Liver (tissue), 9 donors: Measurements from ENCODE around the gene XNDC1N. TPM values are rescaled to one million over a fixed set of nuclear protein-coding genes. Genes with fewer than 3 reads are reported as not detected.

Experiments used
- DNase-seq: peaks from one replicate; pipeline ENCODE4 v3.0.0-alpha.2; 2017; ENCODE audit warnings: low spot score
- H3K27ac ChIP-seq, 2 donors: one replicate each; pipeline ENCODE4 v1.7.0; 2013; ENCODE audit warnings: inconsistent platforms in 2 of 2, low read length in 2 of 2, control low read depth in 1 of 2, low read depth in 1 of 2, mild to moderate bottlenecking in 1 of 2
- H3K27me3 ChIP-seq, 4 donors: one replicate each; pipeline versions ENCODE4 v1.6.1 to v1.7.0; 2013; ENCODE audit warnings: low read length in 3 of 4, inconsistent platforms in 1 of 4, mild to moderate bottlenecking in 1 of 4, moderate library complexity in 1 of 4; ENCODE audit not compliant: control insufficient read depth in 4 of 4, insufficient read depth in 4 of 4
- H3K36me3 ChIP-seq, 4 donors: one replicate each; pipeline versions ENCODE4 v1.6.1 to v1.7.0; 2013; ENCODE audit warnings: low read length in 3 of 4, mild to moderate bottlenecking in 3 of 4, low read depth in 1 of 4, moderate library complexity in 1 of 4; ENCODE audit not compliant: control insufficient read depth in 4 of 4, insufficient read depth in 3 of 4
- H3K4me1 ChIP-seq, 4 donors: one replicate each; pipeline versions ENCODE4 v1.6.1 to v1.7.0; 2013; ENCODE audit warnings: low read length in 3 of 4, mild to moderate bottlenecking in 3 of 4, moderate library complexity in 1 of 4; ENCODE audit not compliant: control insufficient read depth in 4 of 4, insufficient read depth in 4 of 4
- H3K4me3 ChIP-seq, 3 donors: one replicate each; pipeline versions ENCODE4 v1.6.1 to v1.7.0; 2013; ENCODE audit warnings: low read length in 3 of 3, control low read depth in 1 of 3, low read depth in 1 of 3, mild to moderate bottlenecking in 1 of 3
- H3K9ac ChIP-seq, 2 donors: one replicate each; pipeline ENCODE4 v1.7.0; 2013; ENCODE audit warnings: low read length in 2 of 2, mild to moderate bottlenecking in 2 of 2, moderate library complexity in 2 of 2, control low read depth in 1 of 2, low read depth in 1 of 2
- H3K9me3 ChIP-seq, 4 donors: one replicate each; pipeline versions ENCODE4 v1.6.1 to v1.7.0; 2013; ENCODE audit warnings: low read length in 3 of 4; ENCODE audit not compliant: control insufficient read depth in 4 of 4
- ATF3 ChIP-seq: IDR thresholded peaks from 2 replicates; pipeline ENCODE4 v1.6.1; 2016; ENCODE audit warnings: antibody characterized with exemption
- CTCF ChIP-seq: fragments of 150-350 bp; IDR thresholded peaks from 2 replicates; pipeline ENCODE4 v1.5.1; 2017; ENCODE audit warnings: improper control_type of control experiment, low read depth, low read length; ENCODE audit not compliant: missing input control
- EGR1 ChIP-seq, 2 donors: IDR thresholded peaks; 2 replicates each; pipeline ENCODE4 v1.6.1; 2016 to 2018; ENCODE audit warnings: antibody characterized with exemption in 2 of 2, low read depth in 2 of 2
- FOXA1 ChIP-seq: IDR thresholded peaks from 2 replicates; pipeline ENCODE4 v1.6.1; 2016; ENCODE audit warnings: antibody characterized with exemption
- FOXA2 ChIP-seq: IDR thresholded peaks from 2 replicates; pipeline ENCODE4 v1.6.1; 2016; ENCODE audit warnings: antibody characterized with exemption
- GABPA ChIP-seq, 2 donors: IDR thresholded peaks in 1 of 2; conservative IDR thresholded peaks in 1 of 2; 2 replicates each; pipeline ENCODE4 v1.6.1; 2016; ENCODE audit warnings: antibody characterized with exemption in 2 of 2, mild to moderate bottlenecking in 1 of 2, moderate library complexity in 1 of 2
- HNF4A ChIP-seq, 2 donors: conservative IDR thresholded peaks; 2 replicates each; pipeline ENCODE4 v1.6.1; 2016; ENCODE audit warnings: antibody characterized with exemption in 2 of 2, mild to moderate bottlenecking in 2 of 2
- HNF4G ChIP-seq: IDR thresholded peaks from 2 replicates; pipeline ENCODE4 v1.6.1; 2016; ENCODE audit warnings: antibody characterized with exemption
- JUND ChIP-seq, 2 donors: IDR thresholded peaks; 2 replicates each; pipeline ENCODE4 v1.6.1; 2016; ENCODE audit warnings: antibody characterized with exemption in 2 of 2
- NR2F2 ChIP-seq: IDR thresholded peaks from 2 replicates; pipeline ENCODE4 v1.6.1; 2016; ENCODE audit warnings: antibody characterized with exemption
- RXRA ChIP-seq, 2 donors: IDR thresholded peaks; 2 replicates each; pipeline ENCODE4 v1.6.1; 2017 to 2018; ENCODE audit warnings: antibody characterized with exemption in 2 of 2, mild to moderate bottlenecking in 1 of 2
- SP1 ChIP-seq: IDR thresholded peaks from 2 replicates; pipeline ENCODE4 v1.6.1; 2018; ENCODE audit warnings: antibody characterized with exemption, mild to moderate bottlenecking
- TAF1 ChIP-seq: conservative IDR thresholded peaks from 2 replicates; pipeline ENCODE4 v1.6.1; 2016; ENCODE audit warnings: antibody characterized with exemption, mild to moderate bottlenecking
- YY1 ChIP-seq: IDR thresholded peaks from 2 replicates; pipeline ENCODE4 v1.6.1; 2016; ENCODE audit warnings: antibody characterized with exemption, mild to moderate bottlenecking
- ZBTB33 ChIP-seq: IDR thresholded peaks from 2 replicates; pipeline ENCODE4 v1.6.1; 2016; ENCODE audit warnings: antibody characterized with exemption
- WGBS: extraction: QIAGEN DNeasy Blood & Tissue Kit; methylation state at CpG from one replicate; pipeline ENCODE4 v1.1.7; 2013; 5-methylcytosine and 5-hydroxymethylcytosine counted together
- polyA plus RNA-seq, 2 donors: library from polyadenylated mRNA; stranded (reverse) in 1 of 2; unstranded in 1 of 2; fragments of 200-250 nt in 1 of 2; fragments of >200 nt in 1 of 2; fragmentation: Nextera tagmentation in 1 of 2; extraction: Ambion mirVana in 1 of 2; gene quantifications; one replicate each; pipeline versions ENCODE4 v1.2.1 to v1.2.3, GENCODE V29; 2013 to 2015
- total RNA-seq, 2 donors: library from RNA; depleted of rRNA; stranded (reverse); fragments of >200 nt; gene quantifications; one replicate each; pipeline ENCODE4 v1.2.3, GENCODE V29; 2014
- TF ChIP-seq, protein P1 (sequence below): IDR thresholded peaks from 2 replicates; pipeline ENCODE4 v1.6.1; 2016; ENCODE audit warnings: antibody characterized with exemption
- TF ChIP-seq, protein P2 (sequence below): IDR thresholded peaks from 2 replicates; pipeline ENCODE4 v1.6.1; 2016; ENCODE audit warnings: antibody characterized with exemption, mild to moderate bottlenecking
- donor health status: healthy.
- donor health status: healthy.
- donor health status: healthy.
- donor health status: healthy.
- donor health status: healthy.

XNDC1N gene
- total and polyA plus RNA-seq, 4 donors = 0.59 to 7.9 (median 3.8) TPM

GRCh38 chr11:71914617-71915189 is 13.7 kb downstream of the XNDC1N start:
- no peaks in the 10 kb centered on the region for H3K4me1 ChIP-seq
- H3K36me3 ChIP-seq = peaks cover 2 to 40% (median 23%) of the 10 kb centered on the region in 4 donors
- no peak overlapping the region for H3K9ac ChIP-seq
- no peak overlapping the region for H3K4me3 ChIP-seq
- no peaks in the 10 kb centered on the region for H3K27me3 ChIP-seq
- no peak overlapping the region for H3K27ac ChIP-seq
- WGBS = 94% methylated on average over 7 of the region's 7 CpGs
- no peak for DNase-seq
- H3K9me3 ChIP-seq = no peaks in the 10 kb centered on the region
- TF ChIP-seq FOXA2 (no peak), NR2F2 (no peak), YY1 (no peak), RXRA (IDR thresholded peaks at IDR 0.05) (no peak), EGR1 (IDR thresholded peaks at IDR 0.05; ENCODE audit: low read depth in 2 of 2) (no peak), JUND (IDR thresholded peaks at IDR 0.05) (no peak), HNF4G (no peak), SP1 (no peak), GABPA (IDR thresholded peaks at IDR 0.05 in 1 of 2, conservative IDR thresholded peaks at IDR 0.05 in 1 of 2) (no peak), ZBTB33 (no peak), ATF3 (no peak), TAF1 (no peak)
- TF ChIP-seq, protein P1, sequence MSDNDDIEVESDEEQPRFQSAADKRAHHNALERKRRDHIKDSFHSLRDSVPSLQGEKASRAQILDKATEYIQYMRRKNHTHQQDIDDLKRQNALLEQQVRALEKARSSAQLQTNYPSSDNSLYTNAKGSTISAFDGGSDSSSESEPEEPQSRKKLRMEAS = no peak
- TF ChIP-seq, protein P2, sequence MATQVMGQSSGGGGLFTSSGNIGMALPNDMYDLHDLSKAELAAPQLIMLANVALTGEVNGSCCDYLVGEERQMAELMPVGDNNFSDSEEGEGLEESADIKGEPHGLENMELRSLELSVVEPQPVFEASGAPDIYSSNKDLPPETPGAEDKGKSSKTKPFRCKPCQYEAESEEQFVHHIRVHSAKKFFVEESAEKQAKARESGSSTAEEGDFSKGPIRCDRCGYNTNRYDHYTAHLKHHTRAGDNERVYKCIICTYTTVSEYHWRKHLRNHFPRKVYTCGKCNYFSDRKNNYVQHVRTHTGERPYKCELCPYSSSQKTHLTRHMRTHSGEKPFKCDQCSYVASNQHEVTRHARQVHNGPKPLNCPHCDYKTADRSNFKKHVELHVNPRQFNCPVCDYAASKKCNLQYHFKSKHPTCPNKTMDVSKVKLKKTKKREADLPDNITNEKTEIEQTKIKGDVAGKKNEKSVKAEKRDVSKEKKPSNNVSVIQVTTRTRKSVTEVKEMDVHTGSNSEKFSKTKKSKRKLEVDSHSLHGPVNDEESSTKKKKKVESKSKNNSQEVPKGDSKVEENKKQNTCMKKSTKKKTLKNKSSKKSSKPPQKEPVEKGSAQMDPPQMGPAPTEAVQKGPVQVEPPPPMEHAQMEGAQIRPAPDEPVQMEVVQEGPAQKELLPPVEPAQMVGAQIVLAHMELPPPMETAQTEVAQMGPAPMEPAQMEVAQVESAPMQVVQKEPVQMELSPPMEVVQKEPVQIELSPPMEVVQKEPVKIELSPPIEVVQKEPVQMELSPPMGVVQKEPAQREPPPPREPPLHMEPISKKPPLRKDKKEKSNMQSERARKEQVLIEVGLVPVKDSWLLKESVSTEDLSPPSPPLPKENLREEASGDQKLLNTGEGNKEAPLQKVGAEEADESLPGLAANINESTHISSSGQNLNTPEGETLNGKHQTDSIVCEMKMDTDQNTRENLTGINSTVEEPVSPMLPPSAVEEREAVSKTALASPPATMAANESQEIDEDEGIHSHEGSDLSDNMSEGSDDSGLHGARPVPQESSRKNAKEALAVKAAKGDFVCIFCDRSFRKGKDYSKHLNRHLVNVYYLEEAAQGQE = no peak

DNA sequence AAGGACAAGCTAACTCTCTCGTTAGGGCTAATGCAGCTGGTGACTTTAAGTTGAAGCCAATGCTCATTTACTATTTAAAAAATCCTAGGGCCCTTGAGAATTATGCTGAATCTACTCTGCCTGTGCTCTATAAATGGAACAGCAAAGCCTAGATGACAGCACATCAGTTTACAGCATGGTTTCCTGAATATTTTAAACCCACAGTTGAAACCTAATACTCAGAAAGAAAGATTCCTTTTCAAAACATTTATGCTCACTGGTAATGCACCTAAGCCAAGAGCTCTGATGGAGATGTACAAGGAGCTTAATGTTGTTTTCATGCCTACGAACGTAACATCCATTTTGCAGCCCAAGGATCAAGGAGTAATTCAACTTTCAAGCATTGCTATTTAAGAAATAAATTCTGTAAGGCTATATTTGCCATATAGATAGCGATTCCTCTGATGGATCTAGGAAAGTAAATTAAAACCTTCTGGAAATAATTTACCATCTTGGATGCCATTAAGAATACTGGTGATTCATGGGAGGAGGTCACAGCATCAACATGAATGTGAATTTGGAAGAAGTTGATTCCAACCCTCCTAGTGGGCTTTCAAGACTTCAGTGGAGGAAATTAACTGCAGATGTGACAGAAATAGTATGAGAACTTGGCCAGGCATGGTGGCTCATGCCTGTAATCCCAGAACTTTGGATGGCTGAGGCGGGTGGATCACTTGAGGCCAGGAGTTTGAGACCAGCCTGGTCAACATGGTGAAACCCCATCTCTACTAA is 14.5 kb downstream of the XNDC1N start:
- H3K27ac ChIP-seq = no peak overlapping the region
- no peak for DNase-seq
- H3K9ac ChIP-seq = no peak overlapping the region
- no peaks in the 10 kb centered on the region for H3K27me3 ChIP-seq
- peaks cover 2 to 40% (median 23%) of the 10 kb centered on the region in 4 donors for H3K36me3 ChIP-seq
- H3K4me3 ChIP-seq = no peak overlapping the region
- no peak for TF ChIP-seq NR2F2
- TF ChIP-seq TAF1 = no peak
- TF ChIP-seq HNF4A (conservative IDR thresholded peaks at IDR 0.05) = no peak
- TF ChIP-seq ATF3 = no peak
- TF ChIP-seq FOXA1 = no peak
- TF ChIP-seq CTCF = no peak
- TF ChIP-seq GABPA (IDR thresholded peaks at IDR 0.05 in 1 of 2, conservative IDR thresholded peaks at IDR 0.05 in 1 of 2) = no peak
- no peak for TF ChIP-seq ZBTB33
- TF ChIP-seq HNF4G = no peak
- no peak for TF ChIP-seq RXRA (IDR thresholded peaks at IDR 0.05)
- TF ChIP-seq SP1 = no peak
- TF ChIP-seq, protein P1 = no peak
- H3K9me3 ChIP-seq = no peaks in the 10 kb centered on the region
- H3K4me1 ChIP-seq = no peaks in the 10 kb centered on the region
- 96% methylated on average over 5 of the region's 5 CpGs for WGBS
